AG04449 (cell line): ENCODE data around the gene CDCA8.

ENCODE experiments used
- CTCF ChIA-PET: fragments of 350-600 bp; formaldehyde crosslinking; extraction: SDS; loops from one replicate; lab custom pipeline; 2021; ENCODE audit warnings: antibody characterized with exemption; lab: Yijun Ruan, JAX
- POLR2A ChIA-PET: fragments of 400-600, 350-600 bp; formaldehyde crosslinking; extraction: SDS; loops from one replicate; lab custom pipeline; 2020; ENCODE audit warnings: antibody characterized with exemption, inconsistent platforms; lab: Yijun Ruan, JAX
- DNase-seq: peaks from one replicate; pipeline ENCODE4 v3.0.0-alpha.2; 2010; ENCODE audit warnings: low read depth, low spot score
- H3K4me3 ChIP-seq: 2 replicates; pipeline ENCODE4 v1.5.1; 2011; ENCODE audit warnings: low read depth, mild to moderate bottlenecking, control low read depth, low read length
- CTCF ChIP-seq: IDR thresholded peaks from one replicate; pipeline ENCODE4 v1.5.1; 2011; ENCODE audit warnings: mild to moderate bottlenecking, moderate library complexity, low read length, control low read depth, inconsistent platforms; ENCODE audit not compliant: insufficient read depth; ENCODE audit errors: missing control alignments

CDCA8 gene

GRCh38 chr1:37716321-37716720 lies 24.0 kb downstream of the CDCA8 start:
- DNase-seq = no peak
- CTCF ChIA-PET = no interaction called here
- TF ChIP-seq CTCF = no peak
- H3K4me3 ChIP-seq = no peak overlapping the region
- POLR2A ChIA-PET = interaction anchor here (0.5 kb wide), 1 partner anchor 211 kb away, joined by 3 read pairs; no protein-coding TSS in a partner anchor

- ChIA-PET CTCF (no interaction called here), POLR2A (no interaction called here)
- no peak overlapping the region for H3K4me3 ChIP-seq
- TF ChIP-seq CTCF = no peak
- no peak for DNase-seq
Measured at GRCh38 chr1:37717631-37718030, 25.3 kb downstream of the CDCA8 start.

GRCh38 chr1:37718181-37718900 lies 26.0 kb downstream of the CDCA8 start:
- CTCF ChIA-PET = no interaction called here
- H3K4me3 ChIP-seq = no peak overlapping the region
- POLR2A ChIA-PET = no interaction called here
- DNase-seq = no peak
- TF ChIP-seq CTCF = no peak

GRCh38 chr1:37718901-37719571 lies 26.7 kb downstream of the CDCA8 start:
- no peak overlapping the region for H3K4me3 ChIP-seq
- no peak for DNase-seq
- ChIA-PET POLR2A (no interaction called here), CTCF (no interaction called here)
- no peak for TF ChIP-seq CTCF

GRCh38 chr1:37719572-37720195 lies 27.4 kb downstream of the CDCA8 start:
- POLR2A ChIA-PET = no interaction called here
- no peak for DNase-seq
- no peak for TF ChIP-seq CTCF
- CTCF ChIA-PET = interaction anchor here (1.2 kb wide), 1 partner anchor 140 kb away, joined by 3 read pairs; the partner anchor contains the start of gene MTF1
- H3K4me3 ChIP-seq = no peak overlapping the region
